Breast epithelium (tissue), 3 donors: ENCODE measurements around the gene GSK3A.

ENCODE experiments used
- POLR2A ChIP-seq: fragments of 450-650 bp; IDR thresholded peaks from one replicate; pipeline ENCODE4 v1.6.1; 2016; ENCODE audit warnings: antibody characterized with exemption, mild to moderate bottlenecking, moderate library complexity
- POLR2AphosphoS5 ChIP-seq, 3 donors: sonication (generic); formaldehyde crosslinking; IDR thresholded peaks; one replicate each; pipeline ENCODE4 v1.6.1; 2017; ENCODE audit warnings: antibody characterized with exemption in 3 of 3
- TF ChIP-seq, protein P1 (sequence below), 3 donors: fragments of 450-650 bp; IDR thresholded peaks; one replicate each; pipeline ENCODE4 v1.5.1; 2016 to 2017; ENCODE audit warnings: antibody characterized with exemption in 3 of 3, mild to moderate bottlenecking in 3 of 3, moderate library complexity in 3 of 3

GRCh38 chr19:42289556-42290041 is 47.2 kb upstream of the GSK3A start:
- TF ChIP-seq, protein P1, sequence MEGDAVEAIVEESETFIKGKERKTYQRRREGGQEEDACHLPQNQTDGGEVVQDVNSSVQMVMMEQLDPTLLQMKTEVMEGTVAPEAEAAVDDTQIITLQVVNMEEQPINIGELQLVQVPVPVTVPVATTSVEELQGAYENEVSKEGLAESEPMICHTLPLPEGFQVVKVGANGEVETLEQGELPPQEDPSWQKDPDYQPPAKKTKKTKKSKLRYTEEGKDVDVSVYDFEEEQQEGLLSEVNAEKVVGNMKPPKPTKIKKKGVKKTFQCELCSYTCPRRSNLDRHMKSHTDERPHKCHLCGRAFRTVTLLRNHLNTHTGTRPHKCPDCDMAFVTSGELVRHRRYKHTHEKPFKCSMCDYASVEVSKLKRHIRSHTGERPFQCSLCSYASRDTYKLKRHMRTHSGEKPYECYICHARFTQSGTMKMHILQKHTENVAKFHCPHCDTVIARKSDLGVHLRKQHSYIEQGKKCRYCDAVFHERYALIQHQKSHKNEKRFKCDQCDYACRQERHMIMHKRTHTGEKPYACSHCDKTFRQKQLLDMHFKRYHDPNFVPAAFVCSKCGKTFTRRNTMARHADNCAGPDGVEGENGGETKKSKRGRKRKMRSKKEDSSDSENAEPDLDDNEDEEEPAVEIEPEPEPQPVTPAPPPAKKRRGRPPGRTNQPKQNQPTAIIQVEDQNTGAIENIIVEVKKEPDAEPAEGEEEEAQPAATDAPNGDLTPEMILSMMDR (IDR thresholded peaks at IDR 0.05) = no peak
- no peak for TF ChIP-seq POLR2A
- no peak for TF ChIP-seq POLR2AphosphoS5 (IDR thresholded peaks at IDR 0.05)
